Measurements from ENCODE around the gene IRF9.
"Not testable (repeated sequence)": the region's sequence is repeated elsewhere in the genome, so short reads cannot be mapped to it uniquely, and the experiment has no call there.

Gene IRF9

DNA sequence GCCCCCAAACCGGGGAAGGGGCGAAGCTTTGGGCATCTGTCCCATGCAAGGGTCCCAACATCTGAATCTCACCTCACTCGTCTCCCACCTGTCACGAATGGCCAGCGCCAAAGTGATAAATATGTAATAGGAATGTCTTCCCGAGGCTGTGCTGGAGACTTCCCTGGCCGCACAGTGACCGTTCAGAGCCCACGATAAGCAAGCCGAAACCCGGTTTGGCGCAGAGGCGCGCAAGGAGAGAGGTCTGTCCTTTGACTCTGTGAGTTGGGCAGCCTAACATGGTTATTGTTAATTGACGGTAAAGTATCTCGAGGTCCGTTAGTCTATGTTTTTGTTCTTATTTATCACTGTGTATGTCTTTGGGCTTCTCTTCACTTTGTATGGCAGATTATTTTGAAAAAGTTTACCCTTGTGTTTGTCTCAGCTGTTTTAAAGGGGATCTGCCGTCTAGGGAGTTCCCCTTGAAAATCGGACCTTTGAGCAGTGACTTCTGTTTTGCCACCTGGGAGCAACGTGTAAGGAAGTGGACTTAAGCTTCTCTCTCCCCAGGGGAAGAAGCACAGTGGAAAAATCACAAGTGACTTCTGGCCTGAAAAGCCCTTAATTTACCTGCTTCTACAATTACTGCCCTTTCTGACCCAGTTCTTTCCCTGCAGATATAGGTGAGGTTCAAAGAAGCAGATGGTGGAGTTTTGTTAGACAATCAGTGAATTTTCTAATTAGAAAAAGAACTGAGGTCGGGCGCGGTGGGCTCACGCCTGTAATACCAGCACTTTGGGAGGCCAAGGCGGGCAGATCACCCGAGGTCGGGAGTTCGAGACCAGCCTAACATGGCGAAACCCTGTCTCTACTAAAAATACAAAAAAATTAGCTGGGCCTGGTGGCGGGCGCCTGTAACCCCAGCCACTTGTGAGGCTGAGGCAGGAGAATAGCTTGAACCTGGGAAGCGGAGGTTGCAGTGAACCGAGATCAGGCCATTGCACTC lies 35.3 kb downstream of the IRF9 start:
- DNase-seq, result peak; percentile 16

DNA sequence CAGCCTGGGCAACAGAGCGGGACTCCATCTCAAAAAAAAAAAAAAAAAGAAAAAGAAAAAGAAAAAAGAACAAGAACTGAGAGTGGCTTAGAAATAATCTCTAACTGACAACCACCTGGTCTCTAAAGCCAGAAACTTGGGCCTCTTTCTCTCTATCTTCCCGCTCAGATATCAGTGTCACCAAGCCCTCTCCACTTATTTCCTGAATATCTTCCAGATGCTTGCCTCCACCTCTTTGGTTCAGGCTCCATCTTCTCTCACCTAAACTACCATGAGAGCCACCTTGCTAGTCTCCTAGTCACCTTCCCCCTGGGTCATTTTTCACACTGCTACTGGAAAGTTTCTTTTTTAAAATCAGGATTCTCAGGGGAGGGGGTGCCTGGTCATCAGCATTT lies 36.0 kb downstream of the IRF9 start:
- DNase-seq, result no peak

DNA sequence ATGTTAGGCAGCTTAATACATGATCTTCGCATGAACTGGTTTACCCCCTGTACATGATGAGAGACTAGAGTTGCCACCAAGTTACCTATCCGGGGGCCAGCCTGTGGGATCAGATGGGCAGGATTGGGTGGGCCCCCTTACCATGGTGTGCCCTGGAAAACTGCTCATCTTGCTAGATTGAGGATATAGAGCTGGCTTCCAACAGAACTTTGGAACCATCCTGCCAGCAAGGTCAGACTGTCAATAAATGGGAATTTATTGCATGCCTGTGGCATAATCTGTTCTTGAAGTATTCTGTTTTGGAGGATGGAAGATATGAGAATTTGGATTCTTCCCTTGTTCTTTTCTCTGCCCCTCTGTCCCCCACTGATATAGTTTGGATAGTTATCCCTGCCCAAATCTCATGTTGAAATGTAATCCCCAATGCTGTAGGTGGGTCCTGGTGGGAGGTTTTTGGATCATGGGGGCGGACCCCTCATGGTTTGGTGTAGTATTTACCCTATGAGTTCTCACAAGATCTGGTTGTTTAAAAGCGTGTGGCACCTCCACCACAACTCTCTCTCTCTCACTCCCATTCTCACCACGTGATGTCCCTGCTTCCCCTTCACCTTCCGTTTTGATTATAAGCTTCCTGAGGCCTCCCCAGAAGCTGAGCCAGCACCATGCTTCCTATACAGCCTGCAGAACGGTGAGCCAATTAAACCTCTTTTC lies 37.9 kb downstream of the IRF9 start:
- DNase-seq, result no peak

DNA sequence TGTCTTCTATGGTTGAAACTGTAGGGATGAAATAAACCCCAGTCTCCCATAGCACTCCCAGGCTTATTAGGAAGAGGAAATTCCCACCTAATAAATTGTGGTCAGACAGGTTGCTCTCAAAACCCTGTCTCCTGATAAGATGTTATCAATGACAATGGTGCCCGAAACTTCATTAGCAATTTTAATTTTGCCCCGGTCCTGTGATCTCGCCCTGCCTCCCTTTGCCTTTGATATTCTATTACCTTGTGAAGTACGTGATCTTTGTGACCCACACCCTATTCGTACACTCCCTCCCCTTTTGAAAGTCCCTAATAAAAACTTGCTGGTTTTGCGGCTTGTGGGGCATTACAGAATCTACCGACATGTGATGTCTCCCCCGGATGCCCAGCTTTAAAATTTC lies 41.5 kb downstream of the IRF9 start:
- DNase-seq, result not testable (repeated sequence)

DNA sequence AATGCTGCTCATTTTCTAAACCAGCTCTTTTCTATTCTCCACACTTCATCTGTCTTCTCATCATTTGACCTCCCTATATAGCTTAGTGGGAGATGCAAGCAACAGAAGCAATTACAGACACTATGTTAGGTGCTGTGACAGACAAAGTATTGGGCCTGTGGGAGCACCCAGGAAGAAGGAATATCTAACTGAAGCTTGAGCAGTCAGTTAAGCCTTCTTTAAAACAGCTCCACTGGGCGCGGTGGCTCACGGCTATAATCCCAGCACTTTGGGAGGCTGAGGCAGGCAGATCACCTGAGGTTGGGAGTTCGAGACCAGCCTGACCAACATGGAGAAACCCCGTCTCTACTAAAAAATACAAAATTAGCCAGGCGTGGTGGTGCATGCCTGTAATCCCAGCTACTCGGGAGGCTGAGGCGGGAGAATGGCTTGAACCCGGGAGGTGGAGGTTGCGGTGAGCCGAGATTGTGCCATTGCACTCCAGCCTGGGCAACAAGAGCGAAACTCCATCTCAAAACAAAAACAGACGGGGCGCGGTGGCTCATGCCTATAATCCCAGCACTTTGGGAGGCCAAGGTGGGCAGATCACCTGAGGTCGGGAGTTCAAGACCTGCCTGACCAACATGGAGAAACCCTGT lies 42.3 kb downstream of the IRF9 start:
- DNase-seq, result not testable (repeated sequence)

DNA sequence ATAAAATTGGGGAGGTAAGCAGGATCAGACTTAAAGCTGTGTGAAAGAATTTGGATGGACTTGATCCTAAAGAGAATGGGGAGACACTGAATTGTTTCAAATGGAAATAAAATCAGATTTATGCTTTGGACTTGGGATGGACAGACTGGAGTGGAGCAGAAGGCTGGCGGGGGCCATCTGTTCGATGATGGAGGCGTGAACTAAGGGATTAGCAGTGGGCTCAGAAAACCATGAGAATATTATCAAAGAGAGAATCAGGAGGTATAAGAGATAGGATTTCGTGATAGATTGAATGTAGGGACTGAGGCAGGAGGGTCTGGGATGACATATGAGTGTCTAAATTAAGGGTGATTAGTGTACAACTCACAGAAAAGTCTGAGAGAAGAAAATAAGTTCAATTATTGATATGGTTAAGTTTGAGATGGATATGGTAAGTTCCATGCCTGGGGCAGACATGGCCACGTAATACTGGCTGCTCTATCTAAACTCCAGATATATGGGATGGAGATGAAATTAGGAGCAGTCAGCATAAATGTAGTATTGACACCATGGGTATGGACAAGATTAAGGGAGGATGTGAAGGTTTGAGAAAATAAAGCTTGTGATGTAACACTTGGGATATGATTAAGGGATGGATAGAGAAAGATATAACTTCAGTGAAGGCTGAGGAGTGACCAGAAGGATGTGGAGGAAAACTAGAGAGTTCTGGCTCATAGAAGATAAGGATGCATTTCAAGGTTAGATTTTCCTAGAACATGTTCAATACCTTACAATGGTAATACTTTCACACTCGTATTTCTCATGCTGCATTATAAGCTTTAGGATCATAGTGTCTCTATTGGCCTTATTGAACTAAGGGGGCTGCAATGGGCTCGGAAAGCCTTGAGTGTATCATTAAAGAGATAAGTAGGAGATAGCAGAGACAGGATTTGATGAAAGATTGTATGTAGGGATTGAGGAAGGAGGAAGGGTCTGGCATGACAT lies 43.4 kb downstream of the IRF9 start:
- DNase-seq, result no peak

DNA sequence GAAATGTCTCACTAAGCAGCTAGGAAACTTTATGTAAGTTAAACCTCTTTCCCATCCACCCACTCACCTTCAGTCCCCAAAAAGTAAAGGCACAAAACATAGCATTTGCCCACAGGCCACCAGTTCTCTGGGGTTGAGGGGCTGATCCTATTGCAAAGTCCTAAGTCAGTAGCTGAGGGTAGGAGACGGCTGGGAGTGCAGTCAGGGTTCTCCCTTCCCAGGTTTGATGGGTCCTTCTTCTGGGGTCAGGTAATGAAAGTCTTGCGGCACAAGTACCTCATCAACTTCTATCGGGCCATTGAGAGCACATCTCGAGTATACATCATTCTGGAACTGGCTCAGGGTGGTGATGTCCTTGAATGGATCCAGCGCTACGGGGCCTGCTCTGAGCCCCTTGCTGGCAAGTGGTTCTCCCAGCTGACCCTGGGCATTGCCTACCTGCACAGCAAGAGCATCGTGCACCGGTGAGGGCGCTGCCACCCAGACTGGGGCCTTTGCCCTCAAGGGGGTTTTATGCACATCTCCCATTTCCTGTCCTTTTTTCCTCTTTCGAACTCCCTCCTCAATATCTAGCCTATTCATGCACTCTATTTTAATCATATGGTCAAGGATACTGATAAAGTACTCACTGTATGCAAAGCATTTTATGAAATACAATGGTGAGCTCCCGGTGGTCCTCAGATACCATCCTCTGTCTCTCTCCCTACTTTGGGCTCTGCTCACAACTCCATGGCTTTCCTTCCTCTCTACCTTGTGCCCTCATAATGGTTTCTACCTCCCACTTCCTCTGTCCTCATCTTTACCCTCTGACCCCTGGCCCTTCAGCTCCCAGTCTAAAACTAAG lies 45.4 kb downstream of the IRF9 start:
- DNase-seq, result no peak

DNA sequence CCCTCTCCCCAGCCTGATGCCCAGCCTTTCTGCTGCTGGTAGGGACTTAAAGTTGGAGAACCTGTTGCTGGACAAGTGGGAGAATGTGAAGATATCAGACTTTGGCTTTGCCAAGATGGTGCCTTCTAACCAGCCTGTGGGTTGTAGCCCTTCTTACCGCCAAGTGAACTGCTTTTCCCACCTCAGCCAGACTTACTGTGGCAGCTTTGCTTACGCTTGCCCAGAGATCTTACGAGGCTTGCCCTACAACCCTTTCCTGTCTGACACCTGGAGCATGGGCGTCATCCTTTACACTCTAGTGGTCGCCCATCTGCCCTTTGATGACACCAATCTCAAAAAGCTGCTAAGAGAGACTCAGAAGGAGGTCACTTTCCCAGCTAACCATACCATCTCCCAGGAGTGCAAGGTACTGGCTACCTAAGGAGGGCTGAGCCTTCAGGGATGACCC lies 46.1 kb downstream of the IRF9 start:
- DNase-seq, result no peak

DNA sequence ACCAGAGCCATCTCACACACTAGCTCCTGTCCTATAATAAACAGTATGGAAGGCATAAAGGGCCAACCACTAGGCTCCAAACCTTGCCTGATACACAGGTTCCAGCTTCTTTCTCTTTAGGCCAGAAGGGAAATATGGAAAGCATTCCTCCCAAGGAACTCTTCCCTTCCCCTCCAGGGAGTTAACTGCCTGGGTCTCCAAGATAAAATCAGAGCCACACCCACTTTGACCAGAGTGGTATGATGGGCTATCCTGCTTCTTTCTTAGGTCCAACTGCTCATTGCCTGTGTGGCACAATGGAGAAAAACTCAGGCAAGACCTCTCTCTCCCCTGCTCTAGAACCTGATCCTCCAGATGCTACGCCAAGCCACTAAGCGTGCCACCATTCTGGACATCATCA lies 46.6 kb downstream of the IRF9 start:
- DNase-seq, result no peak

DNA sequence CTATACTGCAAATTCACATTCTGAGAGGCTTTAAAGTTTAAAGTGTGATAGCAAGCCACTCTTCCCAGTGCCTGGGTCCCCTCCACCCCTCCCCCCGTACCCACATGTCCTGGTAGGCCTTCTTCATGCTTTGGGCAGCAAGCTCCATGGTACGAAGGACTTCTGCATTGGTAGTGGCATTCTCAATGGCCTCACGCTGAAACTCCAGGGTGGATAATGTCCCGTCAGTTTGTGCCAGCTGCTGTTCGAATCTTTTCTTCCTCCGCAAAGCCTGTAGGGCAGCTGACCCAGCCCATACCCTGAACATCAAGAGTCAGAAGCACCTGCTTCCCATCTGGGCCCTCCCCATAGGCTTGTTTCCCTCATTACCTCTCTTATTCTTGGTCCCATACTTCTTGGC lies 50.2 kb downstream of the IRF9 start:
- DNase-seq, result no peak

DNA sequence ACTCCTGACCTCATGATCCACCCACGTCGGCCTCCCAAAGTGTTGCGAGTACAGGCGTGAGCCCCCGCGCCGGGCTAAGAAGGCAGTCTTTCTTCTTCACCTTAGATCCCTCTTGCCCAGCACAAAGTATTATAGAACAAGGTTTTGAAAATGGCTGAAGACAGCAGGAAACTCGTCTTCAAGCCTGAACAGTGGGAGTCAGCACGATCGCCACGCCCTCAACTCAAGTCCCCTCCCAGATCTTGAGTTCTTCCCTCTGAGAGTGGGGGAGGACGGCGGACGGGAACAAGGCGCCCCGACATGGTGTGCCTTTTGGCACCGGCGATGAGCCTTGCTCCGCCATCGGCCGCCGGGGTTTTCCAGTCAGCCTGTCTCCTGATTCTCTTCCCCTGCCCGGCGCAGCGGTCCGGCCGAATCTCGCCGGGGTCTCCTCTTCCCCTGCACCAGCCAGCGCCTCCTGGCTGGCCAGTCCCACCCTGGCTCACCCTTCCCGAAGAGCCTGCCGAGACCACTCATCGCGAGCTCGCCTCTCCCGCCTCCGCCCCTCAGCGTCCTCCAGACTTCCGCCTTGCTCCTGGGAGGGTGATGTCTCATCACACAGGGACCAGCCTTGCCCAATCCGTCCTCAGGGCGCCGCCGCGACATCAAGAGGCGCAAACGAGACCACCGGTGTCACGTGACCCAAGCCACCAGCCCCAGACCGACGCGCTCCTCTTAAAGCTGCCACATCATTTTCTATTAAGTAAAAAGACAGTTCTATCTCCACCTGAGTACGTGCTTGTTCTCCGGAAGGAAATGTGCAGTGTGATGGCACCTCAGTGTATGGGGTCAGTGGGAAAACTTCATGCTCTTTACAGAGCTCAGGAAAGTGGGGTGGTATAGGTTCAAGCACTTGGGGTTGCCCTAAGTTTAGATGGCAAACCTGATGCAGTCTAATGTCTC lies 52.1 kb downstream of the IRF9 start, which contains the start of gene CHMP4A:
Gene CHMP4A, minus strand, starts transcription at position 565 of the 942 bp plus-strand sequence. Its CDS starts 49 bp downstream, at position 516.
- peak; percentile 96 for DNase-seq

DNA sequence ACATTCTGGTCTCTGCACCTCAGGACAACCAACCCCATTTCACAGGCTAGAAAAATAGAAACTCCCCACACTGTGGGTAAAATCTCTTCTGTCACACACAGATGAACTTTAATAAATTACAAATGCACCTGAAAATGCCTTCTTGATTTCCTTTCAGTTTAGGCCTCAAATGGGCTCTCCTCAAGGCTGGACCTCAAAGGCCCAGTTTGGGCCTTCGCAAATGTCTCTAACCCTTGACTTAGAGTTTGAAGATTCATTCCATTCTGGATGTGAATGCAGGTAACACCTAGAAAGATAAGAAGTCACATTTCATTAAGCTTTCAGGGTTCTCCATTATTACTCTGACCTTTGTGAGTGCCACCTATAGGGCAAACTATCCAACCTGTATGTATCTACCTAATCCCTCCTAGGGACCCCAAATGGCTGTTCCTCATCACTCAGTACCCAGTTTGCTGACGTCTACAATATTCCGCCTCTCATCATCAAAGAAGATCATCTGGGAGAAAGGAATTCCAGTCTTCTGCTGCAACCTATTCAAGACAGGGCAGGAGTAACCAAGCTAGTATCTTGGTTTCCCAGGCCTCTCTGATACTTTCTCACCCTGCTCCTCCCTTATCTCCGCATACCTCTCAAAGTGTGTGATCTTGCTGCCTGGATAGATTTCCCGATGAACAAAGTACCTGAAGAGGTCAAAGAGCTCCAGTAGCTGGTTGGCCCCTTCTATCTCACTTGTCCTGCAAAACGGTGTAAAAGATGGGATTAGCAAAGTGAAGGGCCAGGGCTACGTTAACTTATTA lies 53.0 kb downstream of the IRF9 start:
- DNase-seq, result no peak

DNA sequence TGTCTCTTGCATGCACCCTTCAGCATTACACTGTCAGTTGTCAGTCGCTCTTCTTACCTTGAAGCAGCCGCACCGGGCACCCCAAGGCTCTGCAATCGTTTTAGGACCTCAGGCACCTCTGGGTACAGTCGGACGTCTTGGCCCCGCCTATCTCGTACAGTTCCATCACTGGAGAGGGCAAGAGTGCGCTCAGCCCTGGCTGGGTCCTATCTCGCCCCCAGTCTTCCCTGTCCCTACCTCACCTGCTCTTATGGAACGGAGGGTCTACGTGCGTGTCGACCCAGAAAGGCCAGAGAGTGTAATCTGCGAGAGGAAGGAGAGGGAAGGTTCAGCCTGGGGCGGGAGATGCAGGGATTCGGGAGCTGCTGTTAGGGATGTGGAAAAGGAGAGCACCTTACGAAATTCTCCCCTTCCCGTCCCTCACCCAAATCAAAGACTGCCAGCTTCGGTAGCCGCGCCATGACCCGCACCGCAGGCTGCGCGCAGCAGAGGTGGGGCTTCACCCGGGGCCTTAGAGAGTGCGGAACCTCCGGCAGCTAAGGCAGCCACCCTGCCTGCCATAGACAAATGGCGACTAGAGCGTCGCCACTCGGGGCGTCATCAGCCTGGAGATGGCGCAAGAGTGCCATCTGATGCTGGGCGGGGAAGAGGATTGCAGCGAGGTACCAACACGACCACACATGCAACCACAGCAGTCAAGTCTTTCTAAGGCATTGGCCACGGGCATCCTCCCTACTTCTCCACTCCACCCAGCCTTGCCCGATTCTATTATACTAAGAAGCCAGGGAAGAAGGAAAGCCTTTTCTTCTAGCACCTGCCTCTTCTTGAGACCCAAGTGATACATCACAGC lies 54.7 kb downstream of the IRF9 start, which contains the start of gene MDP1:
Gene MDP1, minus strand, starts transcription at position 572 of the 850 bp plus-strand sequence. Its CDS starts 111 bp downstream, at position 461.
- peak; percentile 92 for DNase-seq

Measured in CD4-positive, alpha-beta T cell treated with Interleukin-12 subunit alpha and Interleukin-12 subunit beta, for 1 hour (primary cell).